ENCODE measurements around the gene KRTAP8-1.

Gene KRTAP8-1

GRCh38 chr21:30818837-30819610, 6.0 kb upstream of the KRTAP8-1 start:
- no peak for DNase-seq (ENCODE audit: extremely low read depth, low read depth)

DNA sequence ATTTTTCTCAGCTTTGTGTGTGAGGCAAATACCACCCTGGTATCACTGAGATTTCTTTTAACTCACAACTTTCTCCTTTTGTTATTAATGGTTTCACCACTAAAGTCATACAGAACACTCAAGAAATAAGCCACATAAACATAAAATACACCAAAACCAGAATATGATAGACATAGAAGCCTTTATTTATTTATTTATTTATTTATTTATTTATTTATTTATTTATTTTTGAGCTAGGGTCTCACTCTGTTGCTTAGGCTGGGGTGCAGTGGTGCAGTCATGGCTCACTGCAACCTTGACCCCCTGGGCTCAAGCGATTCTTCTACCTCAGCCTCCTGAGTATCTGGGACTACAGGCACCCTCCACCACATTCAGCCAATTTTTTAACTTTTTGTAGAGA, 12.5 kb downstream of the KRTAP8-1 start:
- TF ChIP-seq, protein P1, sequence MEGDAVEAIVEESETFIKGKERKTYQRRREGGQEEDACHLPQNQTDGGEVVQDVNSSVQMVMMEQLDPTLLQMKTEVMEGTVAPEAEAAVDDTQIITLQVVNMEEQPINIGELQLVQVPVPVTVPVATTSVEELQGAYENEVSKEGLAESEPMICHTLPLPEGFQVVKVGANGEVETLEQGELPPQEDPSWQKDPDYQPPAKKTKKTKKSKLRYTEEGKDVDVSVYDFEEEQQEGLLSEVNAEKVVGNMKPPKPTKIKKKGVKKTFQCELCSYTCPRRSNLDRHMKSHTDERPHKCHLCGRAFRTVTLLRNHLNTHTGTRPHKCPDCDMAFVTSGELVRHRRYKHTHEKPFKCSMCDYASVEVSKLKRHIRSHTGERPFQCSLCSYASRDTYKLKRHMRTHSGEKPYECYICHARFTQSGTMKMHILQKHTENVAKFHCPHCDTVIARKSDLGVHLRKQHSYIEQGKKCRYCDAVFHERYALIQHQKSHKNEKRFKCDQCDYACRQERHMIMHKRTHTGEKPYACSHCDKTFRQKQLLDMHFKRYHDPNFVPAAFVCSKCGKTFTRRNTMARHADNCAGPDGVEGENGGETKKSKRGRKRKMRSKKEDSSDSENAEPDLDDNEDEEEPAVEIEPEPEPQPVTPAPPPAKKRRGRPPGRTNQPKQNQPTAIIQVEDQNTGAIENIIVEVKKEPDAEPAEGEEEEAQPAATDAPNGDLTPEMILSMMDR (IDR thresholded peaks at IDR 0.05; ENCODE audit: low read depth, low read length), result no peak

More at GRCh38 chr21:30818837-30819610, 6.0 kb upstream of the KRTAP8-1 start:
- TF ChIP-seq, protein P1 (IDR thresholded peaks at IDR 0.05; ENCODE audit: low read depth, low read length), result no peak

DNA sequence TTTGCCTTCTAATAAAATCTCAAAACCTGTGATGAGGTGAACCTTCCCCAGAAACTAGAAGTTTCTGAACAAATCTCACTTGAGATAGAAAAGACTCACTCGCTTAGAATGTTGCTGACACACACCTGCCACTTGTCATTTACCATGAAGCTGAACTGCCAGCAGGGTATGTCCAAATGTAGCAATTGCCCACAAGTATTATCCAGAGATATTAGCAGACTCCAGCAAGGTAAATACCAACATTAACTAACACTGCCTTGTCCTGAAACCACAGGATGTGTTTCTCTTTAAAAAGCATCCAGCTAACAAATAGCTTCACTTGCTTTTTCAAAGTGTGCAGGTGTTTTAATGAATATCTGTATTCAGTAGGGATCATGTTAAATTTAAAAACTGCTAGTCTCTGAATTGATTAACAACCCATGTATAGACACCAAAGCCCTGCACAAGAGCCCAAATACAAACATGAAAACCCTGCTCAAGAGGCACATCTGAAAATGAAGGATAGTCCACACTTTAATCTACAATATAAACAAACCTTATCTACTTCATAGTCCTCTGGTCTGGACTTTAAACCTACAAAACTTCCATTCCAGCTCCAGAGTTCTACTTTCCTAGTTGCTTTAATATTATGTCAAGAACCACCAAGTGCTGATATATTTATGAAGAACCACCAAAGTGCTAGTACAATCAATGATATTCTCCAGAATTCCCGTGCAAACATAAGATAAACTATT, 19.3 kb downstream of the KRTAP8-1 start:
- TF ChIP-seq, protein P1 (IDR thresholded peaks at IDR 0.05; ENCODE audit: low read depth, low read length), result no peak

More for the DNA sequence above, 12.5 kb downstream of the KRTAP8-1 start:
- no peak for DNase-seq (ENCODE audit: extremely low read depth, low read depth)

GRCh38 chr21:30779249-30779648, 33.8 kb downstream of the KRTAP8-1 start:
- TF ChIP-seq, protein P1 (IDR thresholded peaks at IDR 0.05; ENCODE audit: low read depth, low read length), result no peak
- DNase-seq (ENCODE audit: extremely low read depth, low read depth), result no peak

More for the DNA sequence above, 19.3 kb downstream of the KRTAP8-1 start:
- no peak for DNase-seq (ENCODE audit: extremely low read depth, low read depth)

GRCh38 chr21:30769724-30770431, 43.2 kb downstream of the KRTAP8-1 start:
- DNase-seq (ENCODE audit: extremely low read depth, low read depth), result no peak
- TF ChIP-seq, protein P1 (IDR thresholded peaks at IDR 0.05; ENCODE audit: low read depth, low read length), result no peak

Measured in AG09319 (cell line).